GM10248 (cell line): Measurements from ENCODE around the gene KLHL9.

Experiments
- CTCF ChIA-PET: fragments of 300-600 bp; sonication (Branson Sonifier 250); formaldehyde crosslinking; extraction: SDS; loops from one replicate; lab custom pipeline; 2021; ENCODE audit warnings: antibody characterized with exemption; lab: Yijun Ruan, JAX
- POLR2A ChIA-PET: fragments of 350-650 bp; sonication (Branson Sonifier 250); formaldehyde crosslinking; extraction: SDS; loops from one replicate; lab custom pipeline; 2020; ENCODE audit warnings: antibody characterized with exemption; lab: Yijun Ruan, JAX
- DNase-seq: peaks from one replicate; pipeline ENCODE4 v3.0.0; 2012; ENCODE audit errors: extremely low spot score
- TF ChIP-seq, protein P1 (sequence below): IDR thresholded peaks from 2 replicates; pipeline ENCODE4 v1.5.1; 2012; ENCODE audit warnings: mild to moderate bottlenecking, low read depth; ENCODE audit errors: extremely low read depth, missing control alignments, control extremely low read depth

Gene KLHL9

GRCh38 chr9:21286099-21286498, 49.1 kb downstream of the KLHL9 start:
- DNase-seq = no peak
- CTCF ChIA-PET = interaction anchor here (0.6 to 1.9 kb wide), 4 partner anchors 10 to 58 kb away, joined by 3 to 6 read pairs (median 4); no protein-coding TSS in a partner anchor
- TF ChIP-seq, protein P1, sequence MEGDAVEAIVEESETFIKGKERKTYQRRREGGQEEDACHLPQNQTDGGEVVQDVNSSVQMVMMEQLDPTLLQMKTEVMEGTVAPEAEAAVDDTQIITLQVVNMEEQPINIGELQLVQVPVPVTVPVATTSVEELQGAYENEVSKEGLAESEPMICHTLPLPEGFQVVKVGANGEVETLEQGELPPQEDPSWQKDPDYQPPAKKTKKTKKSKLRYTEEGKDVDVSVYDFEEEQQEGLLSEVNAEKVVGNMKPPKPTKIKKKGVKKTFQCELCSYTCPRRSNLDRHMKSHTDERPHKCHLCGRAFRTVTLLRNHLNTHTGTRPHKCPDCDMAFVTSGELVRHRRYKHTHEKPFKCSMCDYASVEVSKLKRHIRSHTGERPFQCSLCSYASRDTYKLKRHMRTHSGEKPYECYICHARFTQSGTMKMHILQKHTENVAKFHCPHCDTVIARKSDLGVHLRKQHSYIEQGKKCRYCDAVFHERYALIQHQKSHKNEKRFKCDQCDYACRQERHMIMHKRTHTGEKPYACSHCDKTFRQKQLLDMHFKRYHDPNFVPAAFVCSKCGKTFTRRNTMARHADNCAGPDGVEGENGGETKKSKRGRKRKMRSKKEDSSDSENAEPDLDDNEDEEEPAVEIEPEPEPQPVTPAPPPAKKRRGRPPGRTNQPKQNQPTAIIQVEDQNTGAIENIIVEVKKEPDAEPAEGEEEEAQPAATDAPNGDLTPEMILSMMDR = no peak
- POLR2A ChIA-PET = no interaction called here

GRCh38 chr9:21281275-21281674, 53.9 kb downstream of the KLHL9 start:
- no peak for DNase-seq
- CTCF ChIA-PET = interaction anchor here (1.0 kb wide), 1 partner anchor 45 kb away, joined by 3 read pairs; no protein-coding TSS in a partner anchor
- TF ChIP-seq, protein P1 = no peak
- POLR2A ChIA-PET = no interaction called here
